ENCODE results near the gene PAEP.

PAEP gene

GRCh38 chr9:135604437-135605237 lies 43.1 kb downstream of the PAEP start:
- TF ChIP-seq, protein P1, sequence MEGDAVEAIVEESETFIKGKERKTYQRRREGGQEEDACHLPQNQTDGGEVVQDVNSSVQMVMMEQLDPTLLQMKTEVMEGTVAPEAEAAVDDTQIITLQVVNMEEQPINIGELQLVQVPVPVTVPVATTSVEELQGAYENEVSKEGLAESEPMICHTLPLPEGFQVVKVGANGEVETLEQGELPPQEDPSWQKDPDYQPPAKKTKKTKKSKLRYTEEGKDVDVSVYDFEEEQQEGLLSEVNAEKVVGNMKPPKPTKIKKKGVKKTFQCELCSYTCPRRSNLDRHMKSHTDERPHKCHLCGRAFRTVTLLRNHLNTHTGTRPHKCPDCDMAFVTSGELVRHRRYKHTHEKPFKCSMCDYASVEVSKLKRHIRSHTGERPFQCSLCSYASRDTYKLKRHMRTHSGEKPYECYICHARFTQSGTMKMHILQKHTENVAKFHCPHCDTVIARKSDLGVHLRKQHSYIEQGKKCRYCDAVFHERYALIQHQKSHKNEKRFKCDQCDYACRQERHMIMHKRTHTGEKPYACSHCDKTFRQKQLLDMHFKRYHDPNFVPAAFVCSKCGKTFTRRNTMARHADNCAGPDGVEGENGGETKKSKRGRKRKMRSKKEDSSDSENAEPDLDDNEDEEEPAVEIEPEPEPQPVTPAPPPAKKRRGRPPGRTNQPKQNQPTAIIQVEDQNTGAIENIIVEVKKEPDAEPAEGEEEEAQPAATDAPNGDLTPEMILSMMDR (IDR thresholded peaks at IDR 0.05; ENCODE audit: low read depth, low read length, missing control alignments) = no peak
- H3K27ac ChIP-seq = no peak overlapping the region
- peaks cover 2% of the 10 kb centered on the region for H3K27me3 ChIP-seq (replicated peaks)
- DNase-seq = no peak
- H3K4me3 ChIP-seq (ENCODE audit: low read depth, low read length) = no peak overlapping the region
- H3K36me3 ChIP-seq (replicated peaks) = no peaks in the 10 kb centered on the region
- in situ Hi-C loops (cut with HindIII; ENCODE audit: low pct_ligation_motif_present, low sequenced_read_pairs) = no loop called here

- Histone ChIP-seq H3K4me3 (ENCODE audit: low read depth, low read length) (no peak overlapping the region), H3K27ac (no peak overlapping the region), H3K27me3 (replicated peaks) (no peaks in the 10 kb centered on the region), H3K36me3 (replicated peaks) (no peaks in the 10 kb centered on the region)
- TF ChIP-seq, protein P1 (IDR thresholded peaks at IDR 0.05; ENCODE audit: low read depth, low read length, missing control alignments) = no peak
- in situ Hi-C loops (cut with HindIII; ENCODE audit: low pct_ligation_motif_present, low sequenced_read_pairs) = no loop called here
- DNase-seq = no peak
These were observed 43.8 kb downstream of the PAEP start for GRCh38 chr9:135605238-135605781.

GRCh38 chr9:135606885-135607259 lies 45.3 kb downstream of the PAEP start:
- in situ Hi-C loops (cut with HindIII; ENCODE audit: low pct_ligation_motif_present, low sequenced_read_pairs) = no loop called here
- no peaks in the 10 kb centered on the region for H3K36me3 ChIP-seq (replicated peaks)
- no peaks in the 10 kb centered on the region for H3K27me3 ChIP-seq (replicated peaks)
- no peak overlapping the region for H3K27ac ChIP-seq
- TF ChIP-seq, protein P1 (IDR thresholded peaks at IDR 0.05; ENCODE audit: low read depth, low read length, missing control alignments) = no peak
- no peak overlapping the region for H3K4me3 ChIP-seq (ENCODE audit: low read depth, low read length)
- no peak for DNase-seq

DNA sequence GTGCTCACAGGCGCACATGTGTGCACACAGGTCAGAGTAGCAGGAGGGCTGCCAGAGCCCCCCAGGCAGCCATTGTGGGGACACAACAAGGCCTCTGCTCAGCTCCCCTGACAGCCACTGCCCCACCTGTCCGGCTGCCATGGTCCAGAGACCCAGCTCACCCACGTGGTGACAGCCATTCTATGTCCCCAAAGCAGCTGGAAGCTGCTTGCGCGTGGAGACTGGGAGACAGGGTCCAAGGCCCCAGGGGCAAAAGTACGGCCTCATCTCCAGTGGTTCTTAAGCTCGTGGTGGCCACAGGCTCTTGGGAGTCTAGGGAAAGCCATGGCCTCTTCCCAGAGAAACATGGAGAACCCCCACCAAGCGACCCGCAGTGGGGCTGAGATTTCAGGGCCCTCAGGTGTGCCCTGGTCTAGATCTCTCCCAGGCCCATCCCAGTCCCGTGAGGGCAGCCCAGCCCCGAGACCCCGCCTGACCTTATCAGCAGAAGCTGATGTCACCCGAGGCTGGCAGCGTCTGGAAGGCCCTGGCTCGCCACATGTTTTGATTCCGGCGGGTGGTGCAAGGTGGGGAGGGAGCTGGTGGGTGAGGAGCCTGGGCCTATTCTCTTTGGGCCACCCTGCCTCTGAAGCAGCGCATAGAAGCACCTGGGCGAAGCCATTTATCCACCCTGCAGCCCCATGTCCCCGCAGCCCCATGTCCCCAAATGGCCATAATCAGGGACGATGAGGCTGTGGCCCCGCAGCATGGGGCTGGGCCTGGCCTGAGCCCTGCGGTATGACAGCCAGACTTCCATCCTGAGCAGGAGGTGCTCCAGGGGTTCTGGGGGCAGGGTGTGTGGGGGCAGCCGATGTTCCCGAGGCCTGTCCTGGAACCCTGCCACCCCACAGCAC lies 46.1 kb downstream of the PAEP start:
- Histone ChIP-seq H3K36me3 (replicated peaks) (no peaks in the 10 kb centered on the region), H3K27ac (no peak overlapping the region), H3K27me3 (replicated peaks) (no peaks in the 10 kb centered on the region), H3K4me3 (ENCODE audit: low read depth, low read length) (no peak overlapping the region)
- TF ChIP-seq, protein P1 (IDR thresholded peaks at IDR 0.05; ENCODE audit: low read depth, low read length, missing control alignments) = no peak
- DNase-seq = no peak
- in situ Hi-C loops (cut with HindIII; ENCODE audit: low pct_ligation_motif_present, low sequenced_read_pairs) = no loop called here

GRCh38 chr9:135608294-135608998 lies 46.9 kb downstream of the PAEP start:
- no peaks in the 10 kb centered on the region for H3K36me3 ChIP-seq (replicated peaks)
- DNase-seq = no peak
- in situ Hi-C loops (cut with HindIII; ENCODE audit: low pct_ligation_motif_present, low sequenced_read_pairs) = no loop called here

More at GRCh38 chr9:135608294-135608998, 46.9 kb downstream of the PAEP start:
- H3K27me3 ChIP-seq (replicated peaks) = no peaks in the 10 kb centered on the region
- no peak overlapping the region for H3K27ac ChIP-seq
- H3K4me3 ChIP-seq (ENCODE audit: low read depth, low read length) = no peak overlapping the region
- TF ChIP-seq, protein P1 (IDR thresholded peaks at IDR 0.05; ENCODE audit: low read depth, low read length, missing control alignments) = no peak
